Measurements from ENCODE around the gene CLMN.
A peak's percentile ranks its signal among the peaks of the same experiment; 100 is the strongest.

The CLMN gene

DNA sequence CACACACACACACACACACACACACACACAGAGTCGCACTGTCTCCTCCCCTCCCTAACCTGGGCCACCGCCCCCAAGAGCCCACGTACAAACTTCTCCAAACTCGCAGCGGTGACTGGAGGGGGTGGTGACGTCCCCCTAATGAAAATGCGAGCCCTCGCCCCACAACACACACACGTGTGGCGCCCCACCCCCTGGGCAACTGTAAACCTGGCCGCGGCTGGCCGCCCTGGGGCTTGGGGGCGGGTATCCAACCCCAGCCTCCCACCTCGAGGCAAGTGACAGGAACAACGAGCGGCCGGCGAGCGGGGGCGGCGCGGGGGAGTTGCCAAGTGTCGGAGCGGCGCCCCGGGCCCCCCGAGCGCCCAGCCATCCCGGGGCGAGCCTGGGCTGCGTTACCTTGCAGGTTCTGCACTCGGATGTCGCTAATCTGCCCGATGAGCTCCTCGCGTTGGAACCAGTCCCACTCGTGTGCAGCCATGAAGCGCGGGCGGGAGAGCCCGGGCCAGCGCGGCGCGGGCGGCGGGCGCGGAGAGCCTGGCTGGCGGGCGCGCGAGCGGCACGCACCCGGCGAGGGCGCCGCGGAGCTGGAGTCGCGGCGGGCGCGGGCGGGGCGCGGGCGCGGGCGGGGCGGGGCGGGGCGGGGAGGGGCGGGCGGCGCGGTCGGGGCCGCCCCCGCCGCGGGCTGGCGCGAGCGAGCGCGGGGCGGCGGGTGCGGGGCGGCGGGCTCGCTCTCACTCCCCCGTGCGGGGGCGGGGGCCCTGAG is at the start of gene CLMN:
TSS of gene CLMN (minus strand) at position 597 of the 766 bp plus-strand sequence. CDS start at position 481, 116 bp downstream.
- DNase-seq: peak in 1 of 2 donors; percentile 31

- no peak for DNase-seq
These were observed 45.7 kb upstream of the CLMN start for GRCh38 chr14:95365401-95365800.

GRCh38 chr14:95364481-95365209 is 44.9 kb upstream of the CLMN start:
- DNase-seq: no peak

DNA sequence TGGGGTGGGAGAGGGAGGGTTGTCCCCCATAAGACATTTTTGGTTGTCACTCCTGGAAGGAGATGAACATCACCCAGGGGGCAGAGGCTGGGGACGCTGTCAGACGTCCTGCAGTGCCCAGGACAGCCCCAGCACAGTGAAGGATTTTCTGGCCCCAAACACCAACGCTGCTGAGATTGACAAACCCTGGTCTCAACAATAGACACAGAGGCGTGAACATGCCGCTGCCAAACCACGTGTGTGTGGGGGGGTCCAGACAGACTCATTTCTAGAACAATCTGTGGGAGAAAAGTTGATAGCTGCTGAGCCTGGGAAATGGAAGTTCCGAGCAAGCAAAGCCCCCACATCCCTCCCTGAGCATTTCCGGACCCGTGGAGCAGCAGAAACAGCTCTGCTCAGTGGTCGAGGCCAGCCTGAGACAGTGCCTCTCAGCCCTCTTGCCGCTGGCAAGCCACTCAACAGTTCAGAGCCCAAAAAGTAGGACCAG is 43.8 kb upstream of the CLMN start:
- no peak for DNase-seq

DNA sequence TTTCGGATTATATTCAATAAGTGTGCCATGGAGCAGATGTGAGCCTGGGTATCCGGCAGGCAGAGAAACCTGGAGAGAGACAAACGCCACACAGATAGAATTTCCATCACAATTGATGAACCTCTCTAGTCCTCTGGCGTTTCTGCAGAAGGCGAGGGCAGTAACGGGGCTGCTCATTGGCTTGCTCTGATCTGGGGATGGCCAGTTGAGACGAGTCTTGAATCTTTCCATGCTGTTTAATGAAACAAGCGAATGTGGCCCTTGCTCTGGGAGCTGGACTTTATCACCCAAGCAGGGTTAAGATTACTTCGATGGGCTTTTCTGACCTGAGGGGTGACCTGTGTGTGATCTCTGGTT is 42.4 kb upstream of the CLMN start:
- DNase-seq: no peak

DNA sequence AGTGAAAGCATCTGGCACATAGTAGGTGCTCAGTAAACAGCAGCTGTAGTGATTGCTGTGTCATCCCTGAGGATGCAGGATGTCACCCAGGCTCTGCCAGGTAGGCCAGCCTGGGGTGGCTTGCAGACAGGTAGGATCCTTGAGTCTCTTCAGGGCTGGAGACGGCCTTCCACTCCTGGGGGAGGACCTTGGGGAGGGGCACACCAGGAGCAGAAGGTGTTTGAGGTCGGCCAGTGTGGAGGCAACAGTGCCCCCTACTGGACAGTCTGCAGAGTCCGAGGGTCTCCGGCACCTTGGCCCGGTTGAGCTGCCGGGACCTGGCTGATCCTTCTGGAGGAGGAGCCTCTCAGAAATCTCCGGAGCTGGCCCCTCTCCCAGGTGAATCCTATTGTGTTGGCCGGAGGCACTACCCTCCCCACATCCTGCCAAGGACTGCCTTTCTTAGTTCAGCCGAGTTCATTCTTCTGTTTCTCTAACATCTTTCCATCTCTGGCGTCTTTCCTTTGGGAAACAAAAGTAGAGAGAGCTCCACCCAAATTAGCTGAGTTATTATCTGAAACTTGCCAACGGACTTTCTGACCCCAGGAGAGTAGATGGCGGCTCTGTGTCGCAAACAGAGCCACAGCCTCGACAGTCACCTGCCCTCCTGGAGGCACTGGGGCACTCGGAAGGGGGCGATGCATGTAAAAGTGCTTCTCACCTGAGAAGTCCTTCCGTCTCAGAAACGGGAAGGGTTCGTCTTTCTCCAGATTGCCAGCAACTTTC is 41.8 kb upstream of the CLMN start:
- peak in 1 of 2 donors; percentile 6 for DNase-seq

GRCh38 chr14:95360828-95361227 is 41.1 kb upstream of the CLMN start:
- no peak for DNase-seq

DNA sequence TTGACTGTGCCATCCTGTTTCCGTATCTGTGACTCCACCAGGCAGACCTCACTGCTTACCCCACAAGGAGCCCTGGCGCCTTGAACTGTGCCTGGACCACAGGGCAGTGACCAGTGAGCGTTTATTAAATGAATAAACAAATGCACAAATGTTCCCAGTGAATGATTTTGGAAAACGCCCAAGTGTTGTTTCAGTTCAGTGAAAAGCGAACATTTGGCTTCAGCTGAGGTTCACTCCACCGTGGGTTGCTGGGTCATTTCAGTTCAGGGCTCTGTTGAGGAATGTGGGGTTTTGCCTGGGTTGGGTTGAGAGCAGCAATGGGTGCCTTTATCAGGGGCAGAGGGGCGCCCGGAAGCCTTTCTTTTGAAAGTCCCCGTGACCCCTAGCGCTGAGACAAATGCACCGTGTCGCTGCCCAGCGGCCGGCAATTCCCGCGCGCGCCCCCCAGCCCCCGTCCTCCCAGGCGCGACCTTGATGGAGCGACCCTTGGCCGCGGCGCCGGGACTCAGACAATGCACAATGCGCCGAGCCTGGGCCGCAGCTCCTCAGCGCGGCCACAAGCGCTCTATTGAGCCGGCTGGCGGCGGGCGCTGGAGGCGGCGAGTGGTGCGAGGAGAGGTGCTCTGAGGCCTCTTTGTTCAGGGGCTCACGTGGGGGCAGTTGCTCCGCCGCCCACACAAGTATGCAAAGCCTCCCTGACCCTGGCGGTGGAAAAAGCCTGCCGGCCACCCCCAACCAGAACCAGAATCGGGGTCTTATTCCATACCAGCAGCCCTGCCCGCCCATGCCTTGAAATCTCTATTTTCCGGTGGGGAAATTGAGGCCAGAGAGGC is 40.5 kb upstream of the CLMN start:
- DNase-seq: no peak

DNA sequence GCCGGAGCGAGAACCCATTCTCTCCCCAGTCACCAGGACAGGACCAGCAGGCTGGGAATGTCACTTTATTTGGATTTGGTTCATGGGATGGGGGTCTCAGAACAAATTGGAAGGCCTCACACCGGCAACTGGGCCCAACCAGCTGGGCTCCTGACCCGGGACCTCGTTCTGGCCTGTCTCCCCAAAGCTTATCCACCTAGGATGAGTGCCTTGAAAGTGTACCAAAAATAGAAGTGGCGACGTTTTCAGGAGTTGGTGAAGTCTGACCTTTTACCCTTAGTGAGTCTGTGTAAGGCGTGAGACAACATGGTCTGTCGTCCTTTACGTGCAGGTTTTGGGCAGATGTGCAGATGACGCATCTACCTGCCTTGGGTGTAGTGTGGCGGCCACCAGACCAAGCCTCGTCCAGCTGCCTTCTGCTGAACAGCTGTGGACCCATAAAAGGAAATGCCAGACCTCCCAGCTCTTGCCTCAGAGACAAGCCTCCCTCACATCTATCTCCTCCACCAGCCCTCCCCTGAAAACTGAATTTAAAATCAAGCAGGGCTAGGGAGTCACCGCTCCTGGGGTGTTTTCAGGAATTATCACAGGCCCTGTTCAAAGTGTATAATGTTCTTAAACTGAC is 36.6 kb upstream of the CLMN start:
- no peak for DNase-seq

DNA sequence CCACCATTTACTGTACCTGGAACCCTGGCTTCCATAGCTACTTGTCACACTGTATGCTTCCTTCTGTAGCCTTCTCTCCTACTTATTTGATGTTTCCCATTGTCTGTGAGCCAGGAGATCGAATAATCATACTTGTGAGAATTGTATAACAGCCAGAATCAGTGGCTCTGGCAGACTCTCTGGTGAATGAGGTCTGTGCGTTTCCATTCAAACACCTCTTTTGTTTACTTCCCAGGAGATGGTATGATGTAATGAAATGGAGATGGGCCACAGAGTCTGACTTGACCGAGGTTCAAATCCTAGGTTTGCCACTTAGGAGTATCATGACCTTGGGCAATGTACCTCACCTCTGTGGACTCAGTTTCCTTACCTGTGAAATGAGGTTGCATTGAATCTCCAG is 35.7 kb upstream of the CLMN start:
- no peak for DNase-seq

GRCh38 chr14:95354834-95355233 is 35.1 kb upstream of the CLMN start:
- no peak for DNase-seq

- DNase-seq: no peak
These were observed 34.0 kb upstream of the CLMN start for GRCh38 chr14:95353664-95354063.

GRCh38 chr14:95353007-95353406 is 33.3 kb upstream of the CLMN start:
- DNase-seq: no peak

GRCh38 chr14:95352481-95352880 is 32.8 kb upstream of the CLMN start:
- no peak for DNase-seq

DNA sequence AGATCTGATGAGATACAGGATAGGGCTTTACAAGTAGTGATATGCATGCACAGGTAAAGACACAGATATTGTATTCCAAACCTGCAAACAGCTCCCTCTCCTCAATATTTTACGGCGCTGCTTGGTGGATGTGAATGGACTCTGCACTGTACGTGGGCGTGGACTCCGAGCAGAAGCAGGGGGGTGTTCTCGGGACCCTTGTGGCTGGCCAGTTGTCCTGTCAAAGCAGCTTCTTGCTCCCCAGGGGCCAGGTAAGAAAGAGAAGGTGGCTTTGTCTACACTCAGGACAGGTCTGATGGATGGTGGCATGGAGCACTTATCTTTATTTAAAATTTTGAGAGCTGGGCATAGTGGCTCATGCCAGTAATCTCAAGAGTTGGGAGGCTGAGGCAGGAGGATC is 29.5 kb upstream of the CLMN start:
- no peak for DNase-seq

GRCh38 chr14:95348395-95349080 is 28.8 kb upstream of the CLMN start:
- DNase-seq: no peak

GRCh38 chr14:95346820-95347219 is 27.1 kb upstream of the CLMN start:
- no peak for DNase-seq

GRCh38 chr14:95346266-95346665 is 26.6 kb upstream of the CLMN start:
- DNase-seq: no peak

DNA sequence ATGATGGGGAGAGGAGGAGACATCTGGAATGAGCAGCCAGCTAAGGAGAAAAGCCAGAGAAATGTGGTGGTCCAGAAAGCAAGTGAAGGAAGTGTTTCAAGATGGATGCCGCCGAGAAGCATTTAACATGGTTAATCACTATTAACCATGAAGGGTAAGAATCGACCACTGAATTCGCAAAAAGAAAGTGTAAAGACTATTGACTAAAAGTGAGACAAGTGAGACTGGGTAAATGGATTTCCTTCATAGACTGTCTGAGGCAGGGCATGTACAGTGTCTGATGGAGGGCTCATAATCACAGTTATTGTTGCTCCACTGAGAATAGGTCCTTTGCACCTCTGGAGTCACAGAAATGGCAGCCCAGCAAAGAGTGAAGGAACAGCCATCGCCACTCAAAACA is 25.3 kb upstream of the CLMN start:
- no peak for DNase-seq

DNA sequence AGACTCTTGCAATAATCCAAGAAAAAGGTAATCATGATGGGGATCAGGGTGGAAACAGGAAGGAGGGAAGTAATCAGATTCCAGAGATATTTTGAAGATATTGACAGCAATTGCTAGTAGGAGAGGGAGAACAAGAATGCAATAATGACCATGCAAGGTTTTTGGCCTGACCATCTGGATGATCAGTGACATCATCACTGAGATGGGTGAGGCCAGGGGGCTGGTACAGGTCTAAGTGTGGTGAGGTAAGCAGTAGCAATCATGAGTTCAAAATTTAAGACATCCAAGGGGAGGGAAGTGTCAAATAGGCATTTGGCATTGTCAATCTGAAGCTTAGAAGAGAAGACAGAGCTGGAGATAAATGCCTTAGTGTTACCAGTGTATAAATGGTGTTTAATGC is 24.8 kb upstream of the CLMN start:
- no peak for DNase-seq

- DNase-seq: no peak
These were observed 21.9 kb upstream of the CLMN start for GRCh38 chr14:95341564-95341963.

DNA sequence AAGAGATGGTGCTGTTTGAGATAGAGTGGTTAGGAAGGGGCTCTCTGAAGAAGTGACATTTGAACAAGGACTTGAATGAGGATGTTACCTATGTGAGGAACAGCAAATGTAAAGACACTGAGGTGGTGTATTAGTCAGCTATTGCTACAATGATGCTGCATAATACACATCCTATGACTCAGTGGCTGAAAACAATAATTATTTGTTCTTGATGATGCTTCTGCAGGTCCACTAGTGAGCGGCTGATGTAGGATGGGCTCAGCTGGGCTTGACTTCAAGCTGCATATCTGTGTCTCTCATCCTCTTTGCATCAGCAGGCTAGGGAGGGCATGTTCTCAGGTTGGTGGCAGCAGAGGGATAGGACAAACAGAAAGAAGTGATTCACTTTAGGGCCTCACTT is 21.4 kb upstream of the CLMN start:
- DNase-seq: no peak

Measured in bone marrow (tissue), 2 donors.